Esophagus squamous epithelium (tissue), 4 donors: Measurements from ENCODE around the gene TRAPPC3L.

Experiments used
- CTCF ChIP-seq, 6 experiments: fragments of 450-650 bp in 4 of 6; fragments of 200-600 bp in 2 of 6; sonication (generic) in 2 of 6; IDR thresholded peaks; one replicate each; pipeline ENCODE4 v1.5.1; 2016 to 2019; ENCODE audit warnings: antibody characterized with exemption in 6 of 6, mild to moderate bottlenecking in 4 of 6, moderate library complexity in 4 of 6
- POLR2A ChIP-seq, 4 donors: fragments of 450-650 bp; IDR thresholded peaks; one replicate each; pipeline ENCODE4 v1.6.1; 2017; ENCODE audit warnings: antibody characterized with exemption in 4 of 4, mild to moderate bottlenecking in 4 of 4, moderate library complexity in 3 of 4

- no peak for TF ChIP-seq CTCF (IDR thresholded peaks at IDR 0.05)
- TF ChIP-seq POLR2A (IDR thresholded peaks at IDR 0.05): no peak
Measured at GRCh38 chr6:116586738-116587137, 41.3 kb upstream of the TRAPPC3L start.
